ENCODE results near the gene TCEANC. TPM values are rescaled to one million over a fixed set of nuclear protein-coding genes. Genes with fewer than 3 reads are reported as not detected.
"Not testable (repeated sequence)": the region's sequence is repeated elsewhere in the genome, so short reads cannot be mapped to it uniquely, and the experiment has no call there.

Gene TCEANC
- total RNA-seq, 4 donors from 2014 or later, result 2.7 to 5.3 (median 4.0) TPM

DNA sequence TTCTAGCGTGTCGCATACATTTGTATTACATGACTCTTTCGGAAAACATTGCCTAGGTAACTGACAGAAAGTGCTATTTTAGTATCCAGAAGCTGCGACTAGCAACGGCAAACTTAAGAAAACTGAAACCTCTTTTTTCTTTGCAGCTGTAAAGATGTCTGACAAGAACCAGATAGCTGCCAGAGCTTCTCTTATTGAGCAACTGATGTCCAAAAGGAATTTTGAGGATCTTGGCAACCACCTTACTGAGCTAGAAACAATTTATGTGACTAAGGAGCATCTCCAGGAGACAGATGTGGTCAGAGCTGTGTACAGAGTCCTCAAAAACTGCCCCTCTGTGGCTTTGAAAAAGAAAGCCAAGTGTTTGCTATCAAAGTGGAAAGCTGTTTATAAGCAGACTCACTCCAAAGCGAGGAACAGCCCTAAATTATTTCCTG lies 9.4 kb downstream of the TCEANC start:
- no peak for TF ChIP-seq POLR2AphosphoS5 (IDR thresholded peaks at IDR 0.05)
- TF ChIP-seq CTCF (IDR thresholded peaks at IDR 0.05), result no peak
- no peak for TF ChIP-seq EP300 (IDR thresholded peaks at IDR 0.05)
- no peak for TF ChIP-seq POLR2A (IDR thresholded peaks at IDR 0.05)
- no peaks in the 10 kb centered on the region for H3K9me3 ChIP-seq
- no peaks in the 10 kb centered on the region for H3K27me3 ChIP-seq
- peak overlapping the region; percentile 30 to 34 for H3K4me3 ChIP-seq
- peaks cover 0 to 4% of the 10 kb centered on the region in 2 donors for H3K36me3 ChIP-seq
- H3K4me1 ChIP-seq, result peaks cover 0 to 10% (median 0%) of the 10 kb centered on the region in 3 donors
- ATAC-seq, result peak; percentile 79
- peak overlapping the region; percentile 64 to 73 (median 70) for H3K27ac ChIP-seq
- WGBS, 2 donors (ENCODE audit: low coverage in 1 of 2), result 30 to 42% methylated on average over 3 to 6 of the region's 6 CpGs

DNA sequence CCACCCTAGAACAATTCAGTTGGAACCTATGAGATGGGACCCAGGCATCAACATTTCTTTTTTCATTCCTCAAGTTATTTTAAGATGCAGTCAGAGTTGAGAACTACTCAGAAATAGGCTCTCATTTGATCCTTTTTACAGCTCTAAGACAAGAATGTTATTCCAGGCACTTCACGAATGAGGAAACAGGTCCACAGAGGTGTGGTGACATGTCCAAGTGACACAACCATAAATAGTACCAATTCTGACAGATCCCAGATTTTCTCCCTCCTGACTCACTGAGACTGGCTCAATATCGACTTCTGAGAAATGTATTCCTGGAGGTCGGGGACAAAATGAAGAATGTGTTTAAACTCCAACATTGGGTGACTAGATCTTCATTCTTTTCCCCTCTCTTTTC lies 11.1 kb downstream of the TCEANC start:
- 50 to 81% methylated on average over 2 of the region's 3 CpGs for WGBS, 2 donors (ENCODE audit: low coverage in 1 of 2)
- no peak for TF ChIP-seq POLR2AphosphoS5 (IDR thresholded peaks at IDR 0.05)
- no peak for TF ChIP-seq EP300 (IDR thresholded peaks at IDR 0.05)
- no peak for TF ChIP-seq POLR2A (IDR thresholded peaks at IDR 0.05)
- TF ChIP-seq CTCF (IDR thresholded peaks at IDR 0.05), result no peak
- H3K4me3 ChIP-seq, result no peak overlapping the region
- H3K4me1 ChIP-seq, result peaks cover 0 to 14% (median 0%) of the 10 kb centered on the region in 3 donors
- no peak for ATAC-seq
- no peaks in the 10 kb centered on the region for H3K9me3 ChIP-seq
- peaks cover 0 to 4% of the 10 kb centered on the region in 2 donors for H3K36me3 ChIP-seq
- peak overlapping the region in 2 of 4 donors; percentile 28 to 72 for H3K27ac ChIP-seq
- H3K27me3 ChIP-seq, result no peaks in the 10 kb centered on the region

GRCh38 chrX:13666836-13667235 lies 13.9 kb downstream of the TCEANC start:
- ATAC-seq, result no peak

DNA sequence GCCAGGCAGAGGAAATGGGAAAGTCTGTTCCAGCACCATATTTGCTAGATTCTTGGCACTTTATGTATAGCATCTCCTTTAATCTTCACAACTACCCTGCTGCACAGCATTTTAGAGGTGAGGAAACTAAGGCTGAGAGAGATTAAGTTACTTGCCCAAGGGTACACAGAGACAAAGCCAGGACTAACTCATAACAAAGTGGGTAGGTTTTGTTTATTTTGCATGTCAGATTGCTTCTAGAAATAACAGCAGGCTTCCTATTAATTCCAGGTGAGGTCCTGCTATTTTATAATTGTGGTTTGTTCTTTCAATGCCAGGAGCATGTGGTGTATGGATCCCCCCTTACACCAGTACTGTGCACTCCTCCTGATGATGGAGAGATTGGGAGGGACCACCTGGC lies 15.0 kb downstream of the TCEANC start:
- no peak for ATAC-seq
- H3K4me1 ChIP-seq, result peaks cover 0 to 14% (median 0%) of the 10 kb centered on the region in 3 donors
- peaks cover 0 to 4% of the 10 kb centered on the region in 2 donors for H3K36me3 ChIP-seq
- no peaks in the 10 kb centered on the region for H3K9me3 ChIP-seq
- H3K27ac ChIP-seq, result peak overlapping the region in 1 of 4 donors; percentile 16
- TF ChIP-seq POLR2AphosphoS5 (IDR thresholded peaks at IDR 0.05) (no peak), EP300 (IDR thresholded peaks at IDR 0.05) (no peak), POLR2A (IDR thresholded peaks at IDR 0.05) (no peak), CTCF (IDR thresholded peaks at IDR 0.05) (no peak)
- H3K4me3 ChIP-seq, result no peak overlapping the region
- H3K27me3 ChIP-seq, result no peaks in the 10 kb centered on the region

More at GRCh38 chrX:13666836-13667235, 13.9 kb downstream of the TCEANC start:
- no peaks in the 10 kb centered on the region for H3K9me3 ChIP-seq
- TF ChIP-seq EP300 (IDR thresholded peaks at IDR 0.05) (no peak), POLR2AphosphoS5 (IDR thresholded peaks at IDR 0.05) (no peak), CTCF (IDR thresholded peaks at IDR 0.05) (no peak), POLR2A (IDR thresholded peaks at IDR 0.05) (no peak)
- no peak overlapping the region for H3K4me3 ChIP-seq
- peak overlapping the region in 1 of 4 donors; percentile 16 for H3K27ac ChIP-seq
- 40 to 80% methylated on average over 1 to 3 of the region's 3 CpGs for WGBS, 2 donors (ENCODE audit: low coverage in 1 of 2)
- H3K36me3 ChIP-seq, result peaks cover 0 to 4% of the 10 kb centered on the region in 2 donors
- no peaks in the 10 kb centered on the region for H3K27me3 ChIP-seq
- peaks cover 0 to 14% (median 0%) of the 10 kb centered on the region in 3 donors for H3K4me1 ChIP-seq

DNA sequence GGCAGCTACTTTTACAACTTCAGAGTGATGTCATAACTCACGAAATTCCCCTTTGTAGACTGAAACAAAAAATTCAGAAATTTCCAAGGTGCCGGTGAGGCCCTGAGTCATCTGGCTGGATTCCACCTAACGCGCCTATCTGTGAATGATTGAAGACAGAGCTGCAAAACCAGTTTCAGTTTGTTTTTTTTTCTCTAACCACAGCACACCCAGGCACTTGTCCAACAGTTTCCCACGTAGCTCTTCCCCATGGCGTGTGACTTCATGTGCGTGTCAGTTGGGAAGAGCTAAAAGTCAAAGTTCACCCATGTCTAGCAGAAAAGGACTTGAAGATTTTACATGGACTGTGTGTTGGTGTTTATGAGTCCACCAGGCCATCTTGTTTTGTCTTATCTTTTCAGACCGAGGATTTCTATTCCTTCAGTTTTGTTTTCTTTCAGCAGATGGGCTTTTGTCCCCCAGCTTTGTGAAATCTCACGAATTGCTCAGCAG lies 16.4 kb downstream of the TCEANC start:
- peak; percentile 61 for ATAC-seq
- H3K4me1 ChIP-seq, result peaks cover 0 to 14% (median 0%) of the 10 kb centered on the region in 3 donors
- H3K36me3 ChIP-seq, result no peaks in the 10 kb centered on the region
- no peaks in the 10 kb centered on the region for H3K27me3 ChIP-seq
- no peaks in the 10 kb centered on the region for H3K9me3 ChIP-seq
- TF ChIP-seq EP300 (IDR thresholded peaks at IDR 0.05) (no peak), POLR2AphosphoS5 (IDR thresholded peaks at IDR 0.05) (peak; percentile 35), CTCF (IDR thresholded peaks at IDR 0.05) (no peak)
- peak overlapping the region in 1 of 2 donors; percentile 12 for H3K4me3 ChIP-seq
- peak overlapping the region in 3 of 4 donors; percentile 31 to 53 (median 45) for H3K27ac ChIP-seq
- 0 to 20% methylated on average over 5 to 7 of the region's 9 CpGs for WGBS, 2 donors (ENCODE audit: low coverage in 1 of 2)

DNA sequence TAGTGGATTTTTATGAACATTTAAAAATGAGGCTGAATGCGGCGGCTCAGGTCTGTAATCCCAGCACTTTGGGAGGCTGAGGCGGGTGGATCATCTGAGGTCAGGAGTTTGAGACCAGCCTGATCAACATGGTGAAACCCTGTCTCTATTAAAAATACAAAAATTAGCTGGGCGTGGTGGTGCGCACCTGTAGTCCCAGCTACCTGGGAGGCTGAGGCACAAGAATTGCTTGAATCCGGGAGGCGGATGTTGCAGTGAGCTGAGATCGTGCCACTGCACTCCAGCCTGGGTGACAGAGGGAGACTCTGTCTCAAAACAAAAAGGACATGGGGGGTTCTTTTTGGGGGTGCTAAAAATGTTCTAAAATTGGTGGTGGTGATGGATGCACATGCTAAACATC lies 16.8 kb downstream of the TCEANC start:
- H3K4me3 ChIP-seq, H3K36me3 ChIP-seq: not testable (repeated sequence)
- peak overlapping the region in 3 of 4 donors; percentile 31 to 53 (median 45) for H3K27ac ChIP-seq

More for the DNA sequence above, 16.8 kb downstream of the TCEANC start:
- WGBS, 2 donors (ENCODE audit: low coverage in 1 of 2), result 79% methylated on average over 6 of the region's 8 CpGs; no CpG with 5 or more reads in 1 of the 2 donors
- not testable (repeated sequence) for ATAC-seq, H3K9me3 ChIP-seq, H3K27me3 ChIP-seq
- H3K4me1 ChIP-seq, result peaks cover 0 to 14% (median 0%) of the 10 kb centered on the region in 3 donors

Data from gastroesophageal sphincter (tissue), 4 donors.